Measurements from ENCODE around the gene ELMO1.

ELMO1 gene

DNA sequence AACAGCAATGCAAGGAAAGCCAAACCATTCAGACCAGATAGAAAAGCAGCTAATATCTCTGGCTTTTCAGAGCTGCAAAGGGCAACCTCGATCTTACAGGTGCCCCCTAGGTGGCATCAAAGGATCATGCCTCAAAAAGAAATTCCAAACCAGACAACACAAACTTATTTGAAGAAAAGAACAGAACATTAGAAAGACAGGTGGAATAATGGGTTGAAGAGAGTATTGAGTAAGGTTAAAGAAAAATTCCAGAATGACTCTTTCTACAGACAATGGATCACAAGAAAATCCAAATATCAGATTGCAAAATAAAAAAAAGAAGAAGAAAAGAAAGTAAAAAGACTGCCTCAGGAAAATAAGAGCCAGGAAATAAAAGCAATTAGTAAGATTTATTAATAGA is 213.7 kb downstream of the ELMO1 start:
- H3K9me3 ChIP-seq = no peaks in the 10 kb centered on the region
- H3K4me3 ChIP-seq = no peak overlapping the region
- no peaks in the 10 kb centered on the region for H3K36me3 ChIP-seq
- no peak overlapping the region for H3K27ac ChIP-seq
- peaks cover 0 to 6% (median 4%) of the 10 kb centered on the region in 4 donors for H3K4me1 ChIP-seq
- intact Hi-C loops (cut with DNase I; ENCODE audit: low total_unique reads) = loop anchor here (5.0 to 10.0 kb wide), 2 partner anchors 250 to 597 kb away; no protein-coding TSS in a partner anchor
- no peak for DNase-seq
- no peaks in the 10 kb centered on the region for H3K27me3 ChIP-seq
- TF ChIP-seq, protein P1, sequence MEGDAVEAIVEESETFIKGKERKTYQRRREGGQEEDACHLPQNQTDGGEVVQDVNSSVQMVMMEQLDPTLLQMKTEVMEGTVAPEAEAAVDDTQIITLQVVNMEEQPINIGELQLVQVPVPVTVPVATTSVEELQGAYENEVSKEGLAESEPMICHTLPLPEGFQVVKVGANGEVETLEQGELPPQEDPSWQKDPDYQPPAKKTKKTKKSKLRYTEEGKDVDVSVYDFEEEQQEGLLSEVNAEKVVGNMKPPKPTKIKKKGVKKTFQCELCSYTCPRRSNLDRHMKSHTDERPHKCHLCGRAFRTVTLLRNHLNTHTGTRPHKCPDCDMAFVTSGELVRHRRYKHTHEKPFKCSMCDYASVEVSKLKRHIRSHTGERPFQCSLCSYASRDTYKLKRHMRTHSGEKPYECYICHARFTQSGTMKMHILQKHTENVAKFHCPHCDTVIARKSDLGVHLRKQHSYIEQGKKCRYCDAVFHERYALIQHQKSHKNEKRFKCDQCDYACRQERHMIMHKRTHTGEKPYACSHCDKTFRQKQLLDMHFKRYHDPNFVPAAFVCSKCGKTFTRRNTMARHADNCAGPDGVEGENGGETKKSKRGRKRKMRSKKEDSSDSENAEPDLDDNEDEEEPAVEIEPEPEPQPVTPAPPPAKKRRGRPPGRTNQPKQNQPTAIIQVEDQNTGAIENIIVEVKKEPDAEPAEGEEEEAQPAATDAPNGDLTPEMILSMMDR (IDR thresholded peaks at IDR 0.05) = peak; percentile 37 to 51

DNA sequence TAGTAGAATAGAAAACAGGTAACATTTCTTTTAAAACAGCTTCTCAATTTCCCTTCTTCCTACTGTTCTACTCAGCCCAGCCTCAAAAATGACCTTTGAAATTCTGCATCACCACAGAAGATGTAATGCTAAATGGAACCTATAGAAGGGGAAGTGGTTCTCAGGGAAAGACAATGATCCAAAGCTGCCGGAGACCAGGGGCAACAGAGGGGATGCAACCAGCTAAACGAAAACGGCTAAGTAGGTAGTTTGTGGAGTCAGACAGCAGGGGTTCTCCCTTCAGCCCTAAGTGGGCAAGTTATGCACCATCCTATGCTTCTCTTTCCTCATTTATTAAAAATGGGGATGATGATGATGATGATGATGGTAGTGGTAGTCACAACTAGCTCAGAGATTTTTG is 214.3 kb downstream of the ELMO1 start:
- TF ChIP-seq, protein P1 (IDR thresholded peaks at IDR 0.05) = no peak
- H3K4me3 ChIP-seq = no peak overlapping the region
- intact Hi-C loops (cut with DNase I; ENCODE audit: low total_unique reads) = loop anchor here (5.0 to 10.0 kb wide), 2 partner anchors 250 to 598 kb away; no protein-coding TSS in a partner anchor
- H3K9me3 ChIP-seq = no peaks in the 10 kb centered on the region
- no peak overlapping the region for H3K27ac ChIP-seq
- no peaks in the 10 kb centered on the region for H3K27me3 ChIP-seq
- no peak for DNase-seq
- no peaks in the 10 kb centered on the region for H3K36me3 ChIP-seq
- H3K4me1 ChIP-seq = peaks cover 0 to 6% (median 4%) of the 10 kb centered on the region in 4 donors

DNA sequence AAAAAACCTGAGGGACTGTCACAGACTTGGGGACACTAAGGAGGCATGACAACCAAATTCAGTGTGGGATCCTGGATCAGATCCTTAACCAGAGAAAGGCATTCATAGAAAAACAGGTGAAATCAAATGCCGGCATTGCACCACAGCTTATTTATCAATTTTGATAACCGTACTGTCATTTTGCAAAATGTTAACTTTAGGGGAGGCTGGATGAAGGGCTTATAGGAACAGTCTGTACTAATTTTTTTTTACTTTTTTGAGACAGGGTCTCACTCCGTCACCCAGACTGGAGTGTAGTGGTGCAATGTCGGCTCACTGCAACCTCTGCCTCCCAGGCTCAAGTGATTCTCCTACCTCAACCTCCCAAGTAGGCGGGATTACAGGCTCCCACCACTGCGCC is 217.1 kb downstream of the ELMO1 start:
- Histone ChIP-seq H3K4me1 (peaks cover 0 to 6% (median 4%) of the 10 kb centered on the region in 4 donors), H3K9me3 (no peaks in the 10 kb centered on the region), H3K36me3 (no peaks in the 10 kb centered on the region), H3K4me3 (no peak overlapping the region), H3K27ac (no peak overlapping the region), H3K27me3 (no peaks in the 10 kb centered on the region)
- DNase-seq = no peak
- TF ChIP-seq, protein P1 (IDR thresholded peaks at IDR 0.05) = no peak
- intact Hi-C loops (cut with DNase I; ENCODE audit: low total_unique reads) = loop anchor here (5.0 to 10.0 kb wide), 2 partner anchors 253 to 601 kb away; no protein-coding TSS in a partner anchor

DNA sequence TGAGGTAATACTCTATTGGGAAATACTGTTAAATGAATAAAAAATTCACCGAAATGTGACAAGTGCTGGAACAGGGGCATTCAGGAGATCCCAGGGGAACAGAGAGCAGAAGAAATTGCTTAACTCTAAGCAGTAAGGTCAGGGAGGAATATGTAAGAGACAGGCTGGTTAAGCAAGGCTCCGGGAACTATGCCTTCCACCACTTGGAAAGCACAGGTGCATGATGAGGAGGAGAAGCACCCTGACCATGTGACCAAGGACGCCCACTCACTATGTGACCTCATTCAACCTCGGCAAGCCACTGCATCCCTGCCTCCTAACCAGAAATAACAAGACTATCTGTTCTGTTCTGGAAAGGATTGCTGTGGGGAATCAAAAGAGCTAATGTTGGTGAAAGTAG is 218.4 kb downstream of the ELMO1 start:
- Histone ChIP-seq H3K9me3 (no peaks in the 10 kb centered on the region), H3K27me3 (no peaks in the 10 kb centered on the region), H3K4me1 (peaks cover 0 to 6% (median 4%) of the 10 kb centered on the region in 4 donors), H3K4me3 (no peak overlapping the region), H3K36me3 (no peaks in the 10 kb centered on the region), H3K27ac (no peak overlapping the region)
- DNase-seq = peak in 1 of 2 donors; percentile 53
- intact Hi-C loops (cut with DNase I; ENCODE audit: low total_unique reads) = loop anchor here (5.0 to 10.0 kb wide), 2 partner anchors 255 to 602 kb away; no protein-coding TSS in a partner anchor
- TF ChIP-seq, protein P1 (IDR thresholded peaks at IDR 0.05) = no peak

DNA sequence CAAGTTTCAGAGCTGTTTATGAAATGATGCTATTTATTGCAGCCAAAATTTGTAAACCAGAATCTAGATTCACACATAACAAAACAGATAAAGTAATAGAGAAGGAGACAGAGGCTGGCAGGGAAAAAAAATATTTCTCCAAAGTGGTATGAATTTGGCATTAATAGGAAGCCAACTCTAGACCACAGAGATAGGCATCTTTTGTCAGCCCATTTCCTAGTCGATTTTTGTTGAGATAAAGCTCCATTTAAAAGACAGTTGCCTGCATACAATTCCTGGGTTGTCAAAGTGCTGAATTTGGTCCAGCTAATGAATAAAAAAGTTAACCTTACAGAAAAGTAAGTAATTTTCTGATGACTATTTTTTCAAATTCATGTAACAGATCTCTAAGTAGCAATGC is 219.3 kb downstream of the ELMO1 start:
- no peaks in the 10 kb centered on the region for H3K36me3 ChIP-seq
- intact Hi-C loops (cut with DNase I; ENCODE audit: low total_unique reads) = no loop called here
- H3K27ac ChIP-seq = no peak overlapping the region

More for the DNA sequence above, 219.3 kb downstream of the ELMO1 start:
- no peak for DNase-seq
- H3K27me3 ChIP-seq = no peaks in the 10 kb centered on the region
- H3K4me1 ChIP-seq = peaks cover 0 to 6% (median 4%) of the 10 kb centered on the region in 4 donors
- no peaks in the 10 kb centered on the region for H3K9me3 ChIP-seq
- no peak overlapping the region for H3K4me3 ChIP-seq
- TF ChIP-seq, protein P1 (IDR thresholded peaks at IDR 0.05) = no peak

Measured in tibial artery (tissue), 4 donors.